H1 (cell line): Measurements from ENCODE around the gene TMEM82.

Source experiments
- POLR2A ChIP-seq, 2 experiments: IDR thresholded peaks; 1 replicate in 1 of 2; 2 replicates in 1 of 2; pipeline ENCODE4 v1.6.1; 2011; ENCODE audit warnings: low read depth in 2 of 2, low read length in 2 of 2, mild to moderate bottlenecking in 2 of 2; ENCODE audit errors: control extremely low read depth in 1 of 2
- POLR2AphosphoS5 ChIP-seq: IDR thresholded peaks from 2 replicates; pipeline ENCODE4 v1.6.1; 2011; ENCODE audit warnings: low read depth, low read length
- ZNF274 ChIP-seq: IDR thresholded peaks from 2 replicates; pipeline ENCODE4 v1.7.0; 2012; ENCODE audit warnings: low read length, borderline replicate concordance; ENCODE audit errors: extremely low read depth
- TF ChIP-seq, protein P1 (sequence below), 3 experiments: IDR thresholded peaks; 1 replicate in 2 of 3; 2 replicates in 1 of 3; pipeline versions ENCODE4 v1.5.1 to v1.6.1; 2011; ENCODE audit warnings: low read length in 3 of 3, mild to moderate bottlenecking in 3 of 3, inconsistent platforms in 2 of 3, low read depth in 1 of 3, moderate library complexity in 1 of 3; ENCODE audit not compliant: insufficient read depth in 1 of 3; ENCODE audit errors: control extremely low read depth in 1 of 3

DNA sequence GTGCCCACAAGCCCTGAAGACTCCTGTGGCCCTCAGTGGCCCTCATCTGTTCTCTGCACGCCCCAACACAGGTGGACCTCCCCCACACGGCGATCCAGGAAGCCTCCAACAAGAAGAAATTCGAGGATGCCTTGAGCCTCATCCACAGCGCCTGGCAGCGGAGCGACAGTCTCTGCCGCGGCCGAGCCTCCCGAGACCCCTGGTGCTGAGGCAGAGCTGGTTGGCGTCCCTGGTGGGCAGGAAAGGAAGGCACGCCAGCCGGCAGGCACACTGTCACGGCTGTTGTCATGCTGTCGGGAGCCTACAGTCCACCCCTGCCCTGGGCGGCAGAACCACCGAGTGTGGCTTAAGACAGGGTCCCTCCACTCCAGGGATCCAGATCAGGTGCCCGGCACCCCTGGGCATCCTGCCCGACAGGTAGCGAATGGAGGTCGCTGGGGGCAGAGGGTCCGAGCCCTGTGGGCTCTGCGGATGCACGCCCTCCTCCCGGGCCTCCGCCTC is 8.5 kb upstream of the TMEM82 start:
- no peak for TF ChIP-seq POLR2A (IDR thresholded peaks at IDR 0.05; ENCODE audit: control extremely low read depth in 1 of 2, low read depth in 2 of 2, low read length in 2 of 2)
- TF ChIP-seq, protein P1, sequence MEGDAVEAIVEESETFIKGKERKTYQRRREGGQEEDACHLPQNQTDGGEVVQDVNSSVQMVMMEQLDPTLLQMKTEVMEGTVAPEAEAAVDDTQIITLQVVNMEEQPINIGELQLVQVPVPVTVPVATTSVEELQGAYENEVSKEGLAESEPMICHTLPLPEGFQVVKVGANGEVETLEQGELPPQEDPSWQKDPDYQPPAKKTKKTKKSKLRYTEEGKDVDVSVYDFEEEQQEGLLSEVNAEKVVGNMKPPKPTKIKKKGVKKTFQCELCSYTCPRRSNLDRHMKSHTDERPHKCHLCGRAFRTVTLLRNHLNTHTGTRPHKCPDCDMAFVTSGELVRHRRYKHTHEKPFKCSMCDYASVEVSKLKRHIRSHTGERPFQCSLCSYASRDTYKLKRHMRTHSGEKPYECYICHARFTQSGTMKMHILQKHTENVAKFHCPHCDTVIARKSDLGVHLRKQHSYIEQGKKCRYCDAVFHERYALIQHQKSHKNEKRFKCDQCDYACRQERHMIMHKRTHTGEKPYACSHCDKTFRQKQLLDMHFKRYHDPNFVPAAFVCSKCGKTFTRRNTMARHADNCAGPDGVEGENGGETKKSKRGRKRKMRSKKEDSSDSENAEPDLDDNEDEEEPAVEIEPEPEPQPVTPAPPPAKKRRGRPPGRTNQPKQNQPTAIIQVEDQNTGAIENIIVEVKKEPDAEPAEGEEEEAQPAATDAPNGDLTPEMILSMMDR (IDR thresholded peaks at IDR 0.05; ENCODE audit: control extremely low read depth in 1 of 3, insufficient read depth in 1 of 3, low read depth in 1 of 3, low read length in 3 of 3): no peak
- TF ChIP-seq POLR2AphosphoS5: no peak
- no peak for TF ChIP-seq ZNF274
